ENCODE data around the gene PEX10. TPM values are rescaled to one million over a fixed set of nuclear protein-coding genes. Genes with fewer than 3 reads are reported as not detected.

Gene PEX10
- polyA plus RNA-seq, 1 experiment, result 11.9 TPM

DNA sequence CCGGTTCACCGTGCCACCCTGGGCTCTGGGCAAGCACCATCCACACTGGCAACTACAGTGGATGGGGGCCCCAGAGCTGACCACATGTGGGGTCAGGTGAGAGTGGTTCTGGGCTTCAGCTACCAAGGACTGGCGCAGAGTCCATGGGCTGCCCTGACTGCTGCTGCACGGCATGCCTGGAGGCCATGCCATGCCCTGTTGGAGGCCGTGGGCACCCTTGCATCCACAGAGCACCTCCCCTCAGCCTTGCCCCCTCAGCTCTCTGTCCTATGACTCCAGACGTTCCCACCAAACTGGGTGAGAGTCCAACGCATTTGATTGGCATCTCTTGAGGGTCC lies 36.5 kb downstream of the PEX10 start:
- CTCF ChIA-PET, result interaction anchor here (2.0 kb wide), 1 partner anchor 181 kb away, joined by 12 read pairs; the partner anchor contains the start of gene FAAP20
- H3K4me3 ChIP-seq (ENCODE audit: low read depth, low read length), result no peak overlapping the region
- TF ChIP-seq, protein P1, sequence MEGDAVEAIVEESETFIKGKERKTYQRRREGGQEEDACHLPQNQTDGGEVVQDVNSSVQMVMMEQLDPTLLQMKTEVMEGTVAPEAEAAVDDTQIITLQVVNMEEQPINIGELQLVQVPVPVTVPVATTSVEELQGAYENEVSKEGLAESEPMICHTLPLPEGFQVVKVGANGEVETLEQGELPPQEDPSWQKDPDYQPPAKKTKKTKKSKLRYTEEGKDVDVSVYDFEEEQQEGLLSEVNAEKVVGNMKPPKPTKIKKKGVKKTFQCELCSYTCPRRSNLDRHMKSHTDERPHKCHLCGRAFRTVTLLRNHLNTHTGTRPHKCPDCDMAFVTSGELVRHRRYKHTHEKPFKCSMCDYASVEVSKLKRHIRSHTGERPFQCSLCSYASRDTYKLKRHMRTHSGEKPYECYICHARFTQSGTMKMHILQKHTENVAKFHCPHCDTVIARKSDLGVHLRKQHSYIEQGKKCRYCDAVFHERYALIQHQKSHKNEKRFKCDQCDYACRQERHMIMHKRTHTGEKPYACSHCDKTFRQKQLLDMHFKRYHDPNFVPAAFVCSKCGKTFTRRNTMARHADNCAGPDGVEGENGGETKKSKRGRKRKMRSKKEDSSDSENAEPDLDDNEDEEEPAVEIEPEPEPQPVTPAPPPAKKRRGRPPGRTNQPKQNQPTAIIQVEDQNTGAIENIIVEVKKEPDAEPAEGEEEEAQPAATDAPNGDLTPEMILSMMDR (IDR thresholded peaks at IDR 0.05; ENCODE audit: low read depth, low read length), result no peak
- POLR2A ChIA-PET, result interaction anchor here (0.7 kb wide), 1 partner anchor 16 kb away, joined by 3 read pairs; the partner anchor contains the start of genes MORN1 and RER1
- no peak for DNase-seq (ENCODE audit: low read depth, low spot score)
- H3K27ac ChIP-seq (ENCODE audit: low read depth, low read length), result no peak overlapping the region
- no peaks in the 10 kb centered on the region for H3K27me3 ChIP-seq (ENCODE audit: control insufficient read depth, insufficient read depth, low read length)
- H3K9me3 ChIP-seq (ENCODE audit: control insufficient read depth, insufficient read depth, low read length), result no peaks in the 10 kb centered on the region; the same call in 1 of the 2 replicates

DNA sequence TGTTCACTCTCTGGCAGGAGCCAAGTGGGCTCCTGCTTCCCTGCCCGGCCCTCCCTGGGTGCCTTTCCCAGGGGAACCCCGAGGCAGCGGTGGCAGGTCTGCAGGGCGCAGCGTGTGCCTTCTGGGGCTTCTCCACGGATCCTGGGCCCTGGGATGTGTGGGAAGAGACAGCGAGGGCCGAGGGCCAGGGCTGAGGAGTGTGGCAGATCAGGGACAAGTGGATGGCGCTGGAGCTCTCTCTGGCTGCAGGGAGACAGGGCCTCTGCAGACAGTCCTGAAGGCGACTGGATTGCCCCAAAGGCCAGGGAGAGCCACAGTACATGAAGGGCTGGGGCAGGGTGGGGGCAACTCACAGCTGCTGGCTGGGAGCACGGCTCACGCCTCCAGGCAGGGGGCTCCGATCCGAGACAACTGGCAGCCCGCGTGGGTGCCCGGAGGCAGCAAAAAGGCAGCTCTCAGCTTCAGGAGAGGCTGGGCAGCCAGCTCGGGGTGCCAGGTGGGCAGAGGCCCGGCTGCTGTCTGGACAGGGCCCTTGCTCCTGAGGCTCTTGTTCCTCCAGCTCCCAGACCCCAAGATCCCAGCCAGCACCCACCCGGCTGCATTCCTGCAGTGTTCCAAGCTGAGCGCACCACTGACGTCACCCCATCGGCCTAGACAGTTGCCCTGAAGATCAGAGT lies 37.0 kb downstream of the PEX10 start:
- ChIA-PET POLR2A (interaction anchor here (0.7 kb wide), 1 partner anchor 16 kb away, joined by 3 read pairs; the partner anchor contains the start of genes MORN1 and RER1), CTCF (interaction anchor here (2.0 kb wide), 1 partner anchor 180 kb away, joined by 12 read pairs; the partner anchor contains the start of gene FAAP20)
- no peaks in the 10 kb centered on the region; the same call in 1 of the 2 replicates for H3K9me3 ChIP-seq (ENCODE audit: control insufficient read depth, insufficient read depth, low read length)
- no peak overlapping the region for H3K27ac ChIP-seq (ENCODE audit: low read depth, low read length)
- TF ChIP-seq, protein P1 (IDR thresholded peaks at IDR 0.05; ENCODE audit: low read depth, low read length), result no peak
- DNase-seq (ENCODE audit: low read depth, low spot score), result no peak
- H3K27me3 ChIP-seq (ENCODE audit: control insufficient read depth, insufficient read depth, low read length), result no peaks in the 10 kb centered on the region
- no peak overlapping the region for H3K4me3 ChIP-seq (ENCODE audit: low read depth, low read length)

DNA sequence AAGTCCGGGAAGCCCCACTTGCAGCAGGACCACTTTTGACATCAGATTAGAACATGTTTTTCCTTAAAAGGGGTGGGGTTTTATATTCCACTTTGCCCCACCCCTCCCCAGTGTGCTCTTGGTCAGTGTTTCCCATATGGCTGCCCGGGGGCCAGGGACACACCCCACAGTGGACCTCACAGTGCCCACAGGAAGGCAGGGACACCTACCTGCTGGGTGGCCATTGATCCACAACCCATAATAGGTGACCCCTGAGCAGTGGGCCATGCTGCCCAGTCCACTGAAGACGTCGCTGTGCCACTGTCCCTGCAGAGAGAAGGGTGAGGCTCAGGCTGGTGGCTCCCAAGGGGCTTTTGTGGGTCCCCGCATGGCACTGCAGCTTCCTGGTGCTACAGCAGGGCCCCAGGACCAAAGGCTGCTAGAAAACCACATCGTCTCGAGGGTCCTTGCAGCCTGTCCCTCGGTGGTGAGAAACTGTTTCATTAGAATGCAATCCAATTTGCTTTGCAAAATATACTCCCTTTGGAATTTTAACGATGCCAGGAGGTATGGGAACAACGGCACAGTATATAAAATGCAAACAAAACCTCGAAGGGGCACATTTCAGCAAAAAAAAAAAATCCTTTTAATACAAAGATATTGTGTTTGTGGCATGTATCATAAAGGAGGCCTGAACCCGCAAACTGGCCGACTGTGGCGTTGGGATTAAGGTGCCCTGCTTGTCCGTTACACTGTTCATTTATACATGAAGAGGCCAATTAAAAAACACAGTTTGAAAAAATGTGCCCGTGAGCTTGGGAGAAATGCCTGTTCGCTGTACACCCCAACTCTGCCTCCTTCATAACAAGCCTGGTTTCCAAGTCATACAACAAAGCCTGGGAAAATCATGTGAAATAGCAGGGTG lies 37.9 kb downstream of the PEX10 start:
- CTCF ChIA-PET, result interaction anchor here (2.0 kb wide), 1 partner anchor 179 kb away, joined by 12 read pairs; the partner anchor contains the start of gene FAAP20
- Histone ChIP-seq H3K27ac (ENCODE audit: low read depth, low read length) (no peak overlapping the region), H3K9me3 (ENCODE audit: control insufficient read depth, insufficient read depth, low read length) (no peaks in the 10 kb centered on the region; the same call in 1 of the 2 replicates), H3K27me3 (ENCODE audit: control insufficient read depth, insufficient read depth, low read length) (no peaks in the 10 kb centered on the region), H3K4me3 (ENCODE audit: low read depth, low read length) (no peak overlapping the region)
- POLR2A ChIA-PET, result no interaction called here
- TF ChIP-seq, protein P1 (IDR thresholded peaks at IDR 0.05; ENCODE audit: low read depth, low read length), result no peak
- no peak for DNase-seq (ENCODE audit: low read depth, low spot score)

DNA sequence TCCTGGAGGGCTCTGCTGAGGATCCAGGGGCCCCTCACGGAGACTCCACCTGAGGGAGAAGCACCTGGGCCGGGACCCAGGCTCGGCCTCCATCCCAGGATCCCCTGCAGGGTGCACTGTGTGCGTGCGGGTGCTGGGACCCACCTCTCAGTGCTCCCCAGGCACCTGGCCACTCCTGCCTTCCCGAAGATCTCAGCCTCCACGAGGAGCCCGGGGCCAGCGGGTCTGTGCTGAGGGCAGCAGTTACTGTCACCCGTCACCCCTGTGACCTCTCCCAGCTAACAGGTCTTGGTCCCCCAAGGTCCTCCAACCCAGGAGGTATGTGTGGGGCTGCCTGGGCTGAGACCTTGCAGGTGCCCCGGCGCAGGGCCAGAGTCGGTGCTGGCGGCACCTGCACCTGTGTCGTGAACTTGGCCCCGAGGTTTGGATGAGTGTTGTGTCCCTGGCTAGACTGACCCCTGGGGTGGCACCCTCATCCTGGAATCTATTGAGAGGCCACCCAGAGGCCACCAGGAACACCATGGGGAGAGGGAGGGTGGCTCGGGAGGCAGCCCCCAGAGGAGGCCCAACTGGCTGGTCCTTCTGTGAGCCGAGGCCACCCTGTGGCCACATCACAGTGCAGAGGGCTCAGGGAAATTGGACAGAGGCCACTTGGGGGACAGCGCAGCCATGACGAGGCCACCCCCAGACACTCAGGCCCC lies 38.7 kb downstream of the PEX10 start:
- TF ChIP-seq, protein P1 (IDR thresholded peaks at IDR 0.05; ENCODE audit: low read depth, low read length), result no peak
- no peak overlapping the region for H3K4me3 ChIP-seq (ENCODE audit: low read depth, low read length)
- no peaks in the 10 kb centered on the region for H3K27me3 ChIP-seq (ENCODE audit: control insufficient read depth, insufficient read depth, low read length)
- no peak overlapping the region for H3K27ac ChIP-seq (ENCODE audit: low read depth, low read length)
- DNase-seq (ENCODE audit: low read depth, low spot score), result no peak
- H3K9me3 ChIP-seq (ENCODE audit: control insufficient read depth, insufficient read depth, low read length), result no peaks in the 10 kb centered on the region; the same call in 1 of the 2 replicates
- ChIA-PET POLR2A (no interaction called here), CTCF (no interaction called here)

All from AG04450 (cell line).